Stimulated activated CD4-positive, alpha-beta T cell treated with anti-CD3 and anti-CD28 coated beads, Interleukin-1b, Interleukin-23, amount 100 ng/mL, for 1 hour (primary cell): Measurements from ENCODE around the gene TMOD1.
"Not testable (repeated sequence)": the region's sequence is repeated elsewhere in the genome, so short reads cannot be mapped to it uniquely, and the experiment has no call there.

Experiments
- DNase-seq, 2 donors: peaks; one replicate each; pipeline ENCODE4 v3.0.0-alpha.2; 2020; ENCODE audit warnings: low read depth in 2 of 2

TMOD1 gene

DNA sequence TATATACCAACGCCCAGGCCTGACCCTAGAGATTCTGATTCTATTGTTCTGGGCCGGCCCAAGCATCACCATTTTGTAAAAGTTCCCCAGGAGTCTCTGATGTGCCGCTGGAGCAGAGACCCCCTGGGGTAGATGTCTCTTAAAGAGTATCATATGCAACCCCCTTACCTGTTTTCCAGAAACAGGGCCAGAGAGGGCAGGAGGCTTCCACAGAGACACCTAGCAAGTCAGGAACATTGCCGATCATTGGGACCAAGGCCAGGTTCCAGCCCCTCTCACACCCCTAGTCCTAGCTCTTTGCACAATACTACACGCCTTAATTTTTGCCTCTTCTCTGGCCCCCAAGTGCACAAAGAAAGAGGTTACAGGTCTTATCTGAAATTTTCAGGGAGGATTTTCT lies 63.8 kb downstream of the TMOD1 start:
- no peak for DNase-seq

GRCh38 chr9:97567182-97567893 lies 65.9 kb downstream of the TMOD1 start:
- no peak for DNase-seq

- DNase-seq: no peak
Measured at GRCh38 chr9:97567894-97568202, 66.4 kb downstream of the TMOD1 start.

GRCh38 chr9:97568461-97569275 lies 67.2 kb downstream of the TMOD1 start:
- no peak for DNase-seq

DNA sequence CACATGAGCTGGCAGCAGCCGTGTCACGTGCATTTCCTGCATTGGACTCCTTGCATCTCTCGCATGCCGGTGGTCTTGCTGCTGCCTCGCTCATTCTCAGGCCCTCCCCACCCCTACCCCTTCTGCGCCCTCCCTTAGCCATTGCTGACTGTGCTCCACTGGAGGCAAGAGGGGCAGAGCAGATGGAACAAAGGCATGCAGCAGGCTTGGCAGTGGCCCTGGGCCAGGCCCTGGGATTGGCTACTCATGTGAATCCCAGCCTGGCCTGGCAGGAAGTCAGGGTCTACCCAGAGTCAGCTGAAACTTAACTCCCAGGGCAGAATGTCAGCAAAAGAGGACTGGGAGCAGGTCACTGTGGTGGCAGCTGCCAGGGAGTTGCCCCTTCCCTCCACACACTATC lies 69.4 kb downstream of the TMOD1 start:
- no peak for DNase-seq

- no peak for DNase-seq
Measured at GRCh38 chr9:97571664-97572063, 70.2 kb downstream of the TMOD1 start.

DNA sequence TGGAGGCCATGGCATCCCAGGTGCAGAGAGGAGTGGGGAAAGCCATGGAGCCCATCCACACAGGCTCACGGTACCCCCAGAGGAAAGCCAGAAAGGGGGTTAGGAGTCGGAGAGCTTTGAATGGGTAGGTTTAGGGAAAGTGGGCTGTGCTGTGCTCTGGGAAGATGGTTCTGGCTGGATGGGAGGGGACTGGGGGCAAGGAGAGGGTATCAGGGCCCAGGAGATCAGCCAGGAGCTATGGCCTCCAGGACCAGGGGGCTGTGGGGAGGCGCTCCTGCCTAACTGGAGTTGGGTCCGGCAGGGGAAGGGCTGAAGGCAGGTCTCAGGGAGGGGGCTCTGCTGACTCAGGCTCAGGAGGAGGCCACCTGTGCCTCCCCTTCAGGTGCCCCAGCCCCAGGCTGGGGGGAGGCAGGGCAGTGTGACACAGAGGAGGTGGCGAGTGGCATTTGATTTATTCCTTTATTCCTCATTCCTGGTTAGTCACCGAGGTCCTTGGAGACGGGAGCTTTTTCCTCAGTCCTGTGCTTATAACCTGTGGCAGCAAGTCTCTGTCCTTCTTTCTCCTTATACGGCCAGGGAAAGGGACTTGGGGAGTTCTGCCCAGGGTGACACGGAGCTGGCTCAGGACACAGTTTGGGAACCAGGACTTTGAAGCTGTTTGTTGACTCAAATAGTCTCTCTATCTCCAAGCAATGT lies 70.9 kb downstream of the TMOD1 start:
- no peak for DNase-seq

- no peak for DNase-seq
Measured at GRCh38 chr9:97572892-97573365, 71.5 kb downstream of the TMOD1 start.

GRCh38 chr9:97573482-97574073 lies 72.1 kb downstream of the TMOD1 start:
- no peak for DNase-seq

- not testable (repeated sequence) for DNase-seq
Measured at GRCh38 chr9:97574101-97574571, 72.7 kb downstream of the TMOD1 start.

- DNase-seq: not testable (repeated sequence)
Measured at GRCh38 chr9:97574921-97575672, 73.6 kb downstream of the TMOD1 start.

DNA sequence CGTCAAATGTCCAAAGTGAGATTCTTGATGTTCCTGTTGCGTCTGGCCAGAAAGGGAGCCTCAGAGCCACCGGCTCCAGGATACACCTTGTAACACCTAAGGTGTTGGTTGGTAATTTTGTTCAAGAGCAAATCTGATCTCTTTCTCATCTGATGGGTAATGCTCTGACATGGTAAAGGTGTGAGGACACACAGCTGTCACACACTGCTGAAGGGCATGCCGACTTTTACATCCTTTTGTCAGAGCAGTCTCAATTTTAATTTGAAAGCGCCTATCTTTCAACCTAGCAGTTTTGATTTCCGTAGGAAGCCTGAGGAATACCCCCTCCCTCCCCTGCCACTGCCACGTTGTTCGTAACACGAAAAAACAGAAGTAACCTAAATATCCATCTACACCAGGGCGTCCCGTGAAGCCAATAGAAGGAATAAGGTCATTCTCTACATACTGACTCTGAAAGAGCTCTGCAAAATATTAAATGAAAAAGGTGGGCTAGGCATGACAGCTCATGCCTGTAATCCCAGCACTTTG lies 74.3 kb downstream of the TMOD1 start:
- no peak for DNase-seq

DNA sequence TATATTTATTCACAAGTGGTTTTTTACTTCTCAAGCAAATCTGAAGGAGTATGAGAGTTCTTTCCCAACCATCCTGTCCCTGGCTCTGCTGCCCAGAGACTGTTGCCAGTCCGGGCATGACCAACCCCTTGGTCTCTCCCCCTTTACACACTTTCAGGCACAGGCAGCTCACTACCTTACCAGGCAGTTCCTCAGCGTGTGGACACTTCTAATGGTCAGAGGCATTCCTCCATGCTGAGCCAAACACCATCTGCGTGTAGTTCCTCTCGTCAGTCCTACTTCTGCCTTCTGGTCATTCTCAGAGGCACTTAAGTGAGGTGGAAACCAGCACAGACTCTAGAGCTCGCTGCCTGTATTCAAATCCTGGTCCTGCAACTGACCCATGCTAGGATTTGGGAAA lies 75.6 kb downstream of the TMOD1 start:
- DNase-seq: no peak

DNA sequence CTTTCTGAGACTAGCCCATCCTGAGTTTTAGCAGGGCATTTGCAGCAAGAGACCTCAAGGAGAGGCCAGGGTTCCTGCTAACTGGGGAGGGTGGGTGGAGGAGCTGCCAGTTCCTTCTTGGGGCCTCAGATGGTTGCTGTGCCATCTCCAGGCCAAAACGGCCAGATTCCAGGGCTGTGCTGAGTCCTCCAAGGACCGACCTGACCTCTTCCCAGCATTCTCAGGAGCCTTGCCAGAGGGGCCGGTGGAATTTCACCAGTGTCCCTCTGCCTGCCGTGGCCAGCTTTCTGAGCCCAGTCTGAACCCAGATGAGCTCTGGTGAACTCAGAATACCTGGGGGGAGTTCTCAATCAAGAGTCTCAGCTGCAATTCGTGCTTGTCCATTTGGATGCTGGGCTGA lies 77.4 kb downstream of the TMOD1 start:
- no peak for DNase-seq

DNA sequence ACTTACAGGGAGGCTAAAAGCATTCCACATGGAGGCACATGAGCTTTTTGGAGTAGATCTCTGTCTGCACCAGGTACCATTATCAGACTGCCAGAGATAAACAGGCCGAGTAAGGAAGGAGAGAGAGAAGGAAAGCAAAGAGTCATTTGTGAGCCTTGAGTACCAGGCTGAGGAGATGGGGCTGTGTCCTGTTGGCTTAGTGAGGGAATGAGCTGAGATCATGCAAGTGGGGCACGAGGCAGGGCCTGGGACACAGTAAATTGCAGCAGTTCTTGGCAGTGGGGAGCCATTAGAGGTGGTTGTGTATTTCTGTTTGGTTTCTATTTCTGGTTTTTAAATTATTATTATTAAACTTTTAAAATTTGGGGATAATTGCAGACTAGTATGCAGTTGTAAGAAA lies 78.4 kb downstream of the TMOD1 start:
- no peak for DNase-seq

DNA sequence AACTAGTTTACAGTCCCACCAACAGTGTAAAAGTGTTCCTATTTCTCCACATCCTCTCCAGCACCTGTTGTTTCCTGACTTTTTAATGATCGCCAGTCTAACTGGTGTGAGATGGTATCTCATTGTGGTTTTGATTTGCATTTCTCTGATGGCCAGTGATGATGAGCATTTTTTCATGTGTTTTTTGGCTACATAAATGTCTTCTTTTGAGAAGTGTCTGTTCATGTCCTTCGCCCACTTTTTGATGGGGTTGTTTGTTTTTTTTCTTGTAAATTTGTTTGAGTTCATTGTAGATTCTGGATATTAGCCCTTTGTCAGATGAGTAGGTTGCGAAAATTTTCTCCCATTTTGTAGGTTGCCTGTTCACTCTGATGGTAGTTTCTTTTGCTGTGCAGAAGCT lies 80.1 kb downstream of the TMOD1 start:
- not testable (repeated sequence) for DNase-seq

DNA sequence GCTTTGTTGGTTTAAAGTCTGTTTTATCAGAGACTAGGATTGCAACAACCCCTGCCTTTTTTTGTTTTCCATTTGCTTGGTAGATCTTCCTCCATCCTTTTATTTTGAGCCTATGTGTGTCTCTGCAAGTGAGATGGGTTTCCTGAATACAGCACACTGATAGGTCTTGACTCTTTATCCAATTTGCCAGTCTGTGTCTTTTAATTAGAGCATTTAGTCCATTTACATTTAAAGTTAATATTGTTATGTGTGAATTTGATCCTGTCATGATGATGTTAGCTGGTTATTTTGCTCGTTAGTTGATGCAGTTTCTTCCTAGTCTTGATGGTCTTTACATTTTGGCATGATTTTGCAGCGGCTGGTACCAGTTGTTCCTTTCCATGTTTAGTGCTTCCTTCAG lies 83.3 kb downstream of the TMOD1 start:
- not testable (repeated sequence) for DNase-seq

- not testable (repeated sequence) for DNase-seq
Measured at GRCh38 chr9:97586909-97587308, 85.4 kb downstream of the TMOD1 start.

DNA sequence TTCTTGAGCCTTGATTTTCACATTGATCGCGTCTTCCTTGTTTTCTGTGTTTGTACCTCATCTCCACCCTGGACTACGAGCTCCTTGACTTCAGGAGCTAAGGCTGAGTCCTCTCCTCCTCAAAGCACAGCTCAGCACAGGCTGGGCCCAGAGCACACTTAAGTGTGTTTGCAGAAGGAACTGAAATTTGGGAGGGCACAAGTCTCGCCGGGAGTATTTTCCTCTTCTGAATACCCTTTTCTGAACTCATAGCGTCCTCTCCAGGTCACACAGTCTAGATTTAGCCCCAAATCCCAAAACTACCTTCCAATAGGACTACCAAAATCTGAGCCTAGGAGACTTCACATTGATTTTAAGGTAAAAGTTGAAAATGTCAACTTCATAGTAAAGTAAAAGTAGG lies 90.1 kb downstream of the TMOD1 start:
- no peak for DNase-seq

DNA sequence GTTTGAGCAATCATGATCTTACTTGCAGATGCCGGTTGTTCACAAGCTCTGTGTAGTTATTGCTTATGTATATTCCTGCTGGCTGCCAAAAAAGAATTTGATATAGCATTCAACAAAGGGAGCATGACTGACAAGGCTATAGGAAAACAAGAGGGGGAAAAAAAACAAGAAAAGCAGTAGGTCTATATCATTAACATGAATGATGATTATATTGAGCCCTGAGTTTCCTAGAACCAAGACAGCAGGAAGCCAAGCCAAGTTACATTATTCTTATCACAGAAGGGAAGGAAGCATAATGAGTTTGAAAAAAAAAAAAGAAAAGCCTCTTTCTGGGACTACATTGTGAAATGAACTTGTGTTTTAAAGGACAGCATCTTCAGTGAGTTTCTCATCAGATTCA lies 90.7 kb downstream of the TMOD1 start:
- no peak for DNase-seq

DNA sequence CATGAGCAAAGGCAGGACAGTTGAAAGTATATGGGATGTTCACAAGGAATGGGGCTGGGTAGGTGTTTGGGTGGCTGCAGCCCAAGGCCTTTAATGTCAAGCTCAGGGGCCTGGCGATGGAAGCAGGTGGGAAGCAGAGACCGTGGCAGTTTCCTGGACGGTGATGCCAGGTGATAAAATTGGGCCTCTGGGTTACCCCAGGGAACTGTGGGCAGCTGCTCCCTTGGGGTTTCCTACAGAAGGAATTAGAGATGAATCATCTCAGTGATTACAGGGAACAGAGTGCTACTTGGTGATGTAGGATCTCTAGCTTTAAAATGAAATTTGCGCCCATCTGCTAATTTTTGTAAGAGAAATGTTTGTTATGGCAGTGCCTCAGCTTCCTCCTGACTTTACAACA lies 92.5 kb downstream of the TMOD1 start:
- no peak for DNase-seq
